D721Med (cell line): Measurements from ENCODE around the gene RAP1GDS1.
A peak's percentile ranks its signal among the peaks of the same experiment; 100 is the strongest.

Experiments
- DNase-seq: peaks from one replicate; pipeline ENCODE4 v3.0.0; 2011; ENCODE audit warnings: low spot score; ENCODE audit not compliant: insufficient read length
- FAIRE-seq: peaks from 2 replicates; lab custom pipeline; 2011; peaks lifted over from hg19 to GRCh38; lab: Jason Lieb, UNC
- CTCF ChIP-seq: IDR thresholded peaks from 2 replicates; pipeline ENCODE4 v1.5.1; 2012; ENCODE audit warnings: mild to moderate bottlenecking, control low read depth; ENCODE audit not compliant: insufficient read depth; ENCODE audit errors: missing control alignments

The RAP1GDS1 gene

GRCh38 chr4:98369322-98369721 lies 108.1 kb downstream of the RAP1GDS1 start:
- peak; percentile 76 for FAIRE-seq
- DNase-seq, result no peak
- TF ChIP-seq CTCF, result no peak

- DNase-seq, result no peak
- no peak for FAIRE-seq
- no peak for TF ChIP-seq CTCF
These were observed 113.5 kb downstream of the RAP1GDS1 start for GRCh38 chr4:98374643-98375042.

GRCh38 chr4:98377559-98377958 lies 116.4 kb downstream of the RAP1GDS1 start:
- no peak for TF ChIP-seq CTCF
- FAIRE-seq (no peak), DNase-seq (no peak)

- TF ChIP-seq CTCF, result no peak
- DNase-seq (no peak), FAIRE-seq (no peak)
These were observed 120.1 kb downstream of the RAP1GDS1 start for GRCh38 chr4:98381306-98381705.

GRCh38 chr4:98383431-98384106 lies 122.4 kb downstream of the RAP1GDS1 start:
- DNase-seq (no peak), FAIRE-seq (no peak)
- TF ChIP-seq CTCF, result no peak

GRCh38 chr4:98385831-98386230 lies 124.6 kb downstream of the RAP1GDS1 start:
- DNase-seq (no peak), FAIRE-seq (no peak)

More at GRCh38 chr4:98385831-98386230, 124.6 kb downstream of the RAP1GDS1 start:
- TF ChIP-seq CTCF, result no peak
